Lung (tissue), 12 donors: ENCODE results near the gene PIM3. TPM values are rescaled to one million over a fixed set of nuclear protein-coding genes. Genes with fewer than 3 reads are reported as not detected.

ENCODE experiments used
- ATAC-seq: fragments of 200-7000 bp; cut with Tn5 transposase; one replicate; pipeline ENCODE4 v1.9.1; 2020; ENCODE audit warnings: moderate number of reproducible peaks; ENCODE audit not compliant: insufficient read depth, low FRiP score
- DNase-seq, 3 donors: peaks; one replicate each; pipeline ENCODE4 v3.0.0-alpha.2; 2013 to 2017
- H3K27ac ChIP-seq, 2 donors: one replicate each; pipeline ENCODE4 v1.5.1; 2013; ENCODE audit warnings: mild to moderate bottlenecking in 2 of 2, moderate library complexity in 2 of 2, control low read depth in 1 of 2, inconsistent platforms in 1 of 2, low read depth in 1 of 2, low read length in 1 of 2
- H3K27me3 ChIP-seq, 3 donors: one replicate each; pipeline ENCODE4 v1.5.1; 2013; ENCODE audit warnings: low read length in 2 of 3; ENCODE audit not compliant: control insufficient read depth in 3 of 3, insufficient read depth in 3 of 3
- H3K36me3 ChIP-seq, 4 donors: one replicate each; pipeline ENCODE4 v1.5.1; 2013; ENCODE audit warnings: low read length in 4 of 4, mild to moderate bottlenecking in 1 of 4, moderate library complexity in 1 of 4; ENCODE audit not compliant: control insufficient read depth in 4 of 4, insufficient read depth in 4 of 4
- H3K4me1 ChIP-seq, 5 donors: one replicate each; pipeline ENCODE4 v1.5.1; 2013; ENCODE audit warnings: low read length in 5 of 5, mild to moderate bottlenecking in 2 of 5, moderate library complexity in 1 of 5; ENCODE audit not compliant: control insufficient read depth in 5 of 5, insufficient read depth in 5 of 5
- H3K4me3 ChIP-seq: one replicate; pipeline ENCODE4 v1.5.1; 2013; ENCODE audit warnings: mild to moderate bottlenecking, control low read depth, moderate library complexity
- H3K9ac ChIP-seq, 2 donors: one replicate each; pipeline ENCODE4 v1.5.1; 2013; ENCODE audit warnings: low read length in 2 of 2, control low read depth in 1 of 2; ENCODE audit not compliant: insufficient read depth in 1 of 2
- H3K9me3 ChIP-seq, 4 donors: one replicate each; pipeline ENCODE4 v1.5.1; 2013; ENCODE audit warnings: low read length in 3 of 4, mild to moderate bottlenecking in 1 of 4, moderate library complexity in 1 of 4; ENCODE audit not compliant: control insufficient read depth in 4 of 4, insufficient read depth in 3 of 4
- CTCF ChIP-seq: IDR thresholded peaks from 2 replicates; pipeline ENCODE4 v1.5.1; 2012; ENCODE audit warnings: mild to moderate bottlenecking; ENCODE audit errors: control extremely low read depth, extremely low read depth
- WGBS, 2 donors: extraction: QIAGEN DNeasy Blood & Tissue Kit; methylation state at CpG; one replicate each; pipeline ENCODE4 v1.1.7; 2013; 5-methylcytosine and 5-hydroxymethylcytosine counted together
- polyA plus RNA-seq, 2 donors: library from polyadenylated mRNA; stranded (reverse); fragments of 200-250 nt; gene quantifications; one replicate each; pipeline ENCODE4 v1.2.1, GENCODE V29; 2013
- total RNA-seq, 2 donors: library from RNA; depleted of rRNA in 1 of 2; stranded (reverse); fragments of >200 nt in 1 of 2; gene quantifications; one replicate each; pipeline ENCODE4 v1.2.1, GENCODE V29; 2014 to 2021
- donor health status: control.
- donor health status: control.
- donor health status: Bipolar disorder and iron deficiency.
- donor health status: healthy.
- donor health status: DM: yes; HTN: yes; CAD: no.

PIM3 gene
- total and polyA plus RNA-seq, 4 donors: 99.0 to 238 (median 132) TPM

- no peak for DNase-seq
- H3K9me3 ChIP-seq: no peaks in the 10 kb centered on the region
- peaks cover 0 to 5% (median 0%) of the 10 kb centered on the region in 5 donors for H3K4me1 ChIP-seq
- no peaks in the 10 kb centered on the region for H3K27me3 ChIP-seq
- no peak overlapping the region for H3K9ac ChIP-seq
- no peak for TF ChIP-seq CTCF
- H3K27ac ChIP-seq: no peak overlapping the region
- no peak overlapping the region for H3K4me3 ChIP-seq
- WGBS, 2 donors: 89 to 90% methylated on average over 17 of the region's 18 CpGs
- ATAC-seq: no peak
- peaks cover 0 to 20% (median 0%) of the 10 kb centered on the region in 4 donors for H3K36me3 ChIP-seq
Measured at GRCh38 chr22:49926916-49927315, 33.7 kb upstream of the PIM3 start.

DNA sequence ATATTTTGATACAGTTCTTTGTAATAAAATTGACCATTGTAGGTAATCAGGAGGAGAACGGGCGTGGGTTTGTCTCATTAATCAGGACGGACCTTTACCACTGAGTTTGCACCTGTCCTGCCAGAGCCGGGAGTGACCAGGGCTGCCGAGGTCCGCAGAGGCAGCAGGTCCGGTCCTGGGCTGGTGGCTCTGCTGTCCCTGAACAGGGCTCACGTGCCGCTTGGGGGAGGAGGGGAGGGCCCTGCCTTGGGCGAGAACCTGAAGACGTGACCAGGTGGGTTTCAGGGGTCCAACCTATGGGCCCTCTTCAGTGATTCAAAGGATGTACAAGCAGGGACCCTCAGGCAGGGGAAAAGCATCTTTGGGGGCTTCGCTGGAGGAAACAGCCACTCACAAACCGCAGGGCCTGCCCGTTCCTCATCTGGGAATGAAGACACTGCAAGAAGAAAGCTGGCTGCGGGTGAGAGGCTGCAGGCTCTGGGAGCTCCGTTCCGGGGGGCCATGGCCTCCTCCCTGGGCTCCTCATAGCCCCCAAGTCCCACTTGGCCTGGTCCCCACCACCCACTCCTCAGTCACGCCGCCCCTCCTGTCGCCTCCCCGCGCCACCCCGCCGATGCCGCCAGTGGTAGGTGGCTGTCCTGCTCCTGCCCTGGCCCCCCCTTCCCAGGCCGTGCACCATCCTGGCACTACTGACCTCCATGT lies 32.9 kb upstream of the PIM3 start:
- Histone ChIP-seq H3K9me3 (no peaks in the 10 kb centered on the region), H3K27me3 (no peaks in the 10 kb centered on the region), H3K27ac (no peak overlapping the region), H3K9ac (no peak overlapping the region), H3K4me1 (peaks cover 0 to 5% (median 0%) of the 10 kb centered on the region in 5 donors), H3K36me3 (peaks cover 0 to 19% (median 0%) of the 10 kb centered on the region in 4 donors), H3K4me3 (no peak overlapping the region)
- no peak for TF ChIP-seq CTCF
- DNase-seq (no peak), ATAC-seq (no peak)
- WGBS, 2 donors: 96 to 98% methylated on average over 21 to 26 of the region's 26 CpGs

DNA sequence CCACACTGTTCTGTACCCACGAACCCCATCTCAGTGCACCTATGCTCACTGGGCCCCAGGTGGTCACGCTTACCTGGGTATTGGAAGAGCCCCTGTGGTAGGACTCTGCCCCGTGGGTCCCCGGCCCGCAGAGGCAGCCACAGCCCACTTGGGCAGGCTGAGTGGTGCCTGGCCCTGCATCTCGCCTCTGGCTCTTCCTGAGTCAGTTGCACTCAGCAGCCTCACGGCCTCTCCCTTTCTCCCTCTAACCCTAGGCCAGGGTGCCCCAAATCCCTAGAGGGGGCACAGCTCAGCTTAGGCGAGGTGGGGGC lies 32.4 kb upstream of the PIM3 start:
- DNase-seq (no peak), ATAC-seq (no peak)
- Histone ChIP-seq H3K9ac (no peak overlapping the region), H3K27ac (no peak overlapping the region), H3K4me1 (peaks cover 0 to 5% (median 0%) of the 10 kb centered on the region in 5 donors), H3K4me3 (no peak overlapping the region), H3K27me3 (no peaks in the 10 kb centered on the region), H3K36me3 (peaks cover 0 to 16% (median 0%) of the 10 kb centered on the region in 4 donors), H3K9me3 (no peaks in the 10 kb centered on the region)
- no peak for TF ChIP-seq CTCF
- 89 to 94% methylated on average over 8 of the region's 8 CpGs for WGBS, 2 donors
